Astrocyte of the cerebellum (primary cell): ENCODE results near the gene PLSCR3.

Experiments
- DNase-seq: peaks from one replicate; pipeline ENCODE4 v3.0.0-alpha.2; 2011; ENCODE audit warnings: low read depth
- H3K4me3 ChIP-seq: 2 replicates; pipeline ENCODE4 v1.5.1; 2011; ENCODE audit warnings: mild to moderate bottlenecking, low read depth, low read length, moderate library complexity
- CTCF ChIP-seq: IDR thresholded peaks from 2 replicates; pipeline ENCODE4 v1.5.1; 2012; ENCODE audit warnings: low read length, low read depth, moderate library complexity, mild to moderate bottlenecking; ENCODE audit errors: missing control alignments
- in situ Hi-C: cut with HindIII; loops from 2 replicates; pipeline ENCODE4 v1.10.0; 2017; ENCODE audit warnings: low sequenced_read_pairs

PLSCR3 gene

GRCh38 chr17:7419819-7420610, 25.7 kb upstream of the PLSCR3 start, which contains the start of gene SPEM1:
SPEM1 (plus strand) TSS chr17:7420324; CDS start chr17:7420385, 61 bp downstream.
- H3K4me3 ChIP-seq, result no peak within 1 kb of the TSS
- no peak for TF ChIP-seq CTCF
- DNase-seq, result no peak
- in situ Hi-C loops, result no loop called here

DNA sequence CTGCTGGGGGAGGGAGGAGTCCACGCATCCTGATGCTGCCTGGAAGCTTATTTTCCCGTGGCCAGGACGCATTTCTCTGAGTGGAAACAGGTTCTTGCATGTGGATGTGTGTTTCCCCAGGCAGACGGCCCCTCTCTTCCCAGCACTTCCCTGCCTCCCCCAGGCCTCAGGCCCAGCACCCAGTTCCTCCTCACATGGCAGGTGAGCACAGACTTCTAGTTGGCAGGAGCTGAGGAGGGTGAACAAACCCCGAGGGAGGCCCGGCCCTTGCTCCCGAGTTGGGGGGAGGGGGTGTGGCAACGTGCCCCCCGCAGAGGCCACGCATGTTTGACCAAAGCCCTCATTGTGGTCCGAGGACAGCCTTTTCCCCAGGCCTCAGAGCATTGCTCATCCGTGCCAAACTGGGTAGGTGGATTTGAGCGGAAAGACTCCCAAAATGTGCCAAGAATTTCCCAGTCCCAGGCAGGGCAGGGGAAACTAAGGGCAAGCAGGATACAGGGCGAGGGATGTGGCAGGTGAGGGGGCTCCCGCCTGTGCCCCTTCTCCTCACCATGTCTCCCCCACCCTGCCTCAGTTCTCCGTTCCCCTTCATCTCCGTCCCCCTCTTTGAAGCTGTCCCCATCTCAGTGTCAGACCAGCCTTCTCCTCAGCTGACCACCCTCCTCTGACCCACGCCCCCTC, 24.3 kb upstream of the PLSCR3 start:
- no peak for TF ChIP-seq CTCF
- no peak overlapping the region for H3K4me3 ChIP-seq
- in situ Hi-C loops, result no loop called here
- no peak for DNase-seq

DNA sequence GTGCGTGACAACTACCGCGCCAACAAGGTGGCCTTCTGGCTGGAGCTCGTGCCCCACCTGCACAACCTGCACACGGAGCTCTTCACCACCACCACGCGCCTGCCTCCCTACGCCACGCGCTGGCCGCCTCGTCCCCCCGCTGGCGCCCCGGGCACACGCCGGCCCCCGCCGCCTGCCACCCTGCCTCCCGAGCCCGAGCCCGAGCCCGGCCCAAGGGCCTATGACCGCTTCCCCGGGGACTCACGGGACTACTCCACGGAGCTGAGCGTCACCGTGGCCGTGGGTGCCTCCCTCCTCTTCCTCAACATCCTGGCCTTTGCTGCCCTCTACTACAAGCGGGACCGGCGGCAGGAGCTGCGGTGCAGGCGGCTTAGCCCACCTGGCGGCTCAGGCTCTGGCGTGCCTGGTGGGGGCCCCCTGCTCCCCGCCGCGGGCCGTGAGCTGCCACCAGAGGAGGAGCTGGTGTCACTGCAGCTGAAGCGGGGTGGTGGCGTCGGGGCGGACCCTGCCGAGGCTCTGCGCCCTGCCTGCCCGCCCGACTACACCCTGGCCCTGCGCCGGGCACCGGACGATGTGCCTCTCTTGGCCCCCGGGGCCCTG, 22.8 kb upstream of the PLSCR3 start:
- H3K4me3 ChIP-seq, result no peak overlapping the region
- no peak for DNase-seq
- in situ Hi-C loops, result no loop called here
- no peak for TF ChIP-seq CTCF

DNA sequence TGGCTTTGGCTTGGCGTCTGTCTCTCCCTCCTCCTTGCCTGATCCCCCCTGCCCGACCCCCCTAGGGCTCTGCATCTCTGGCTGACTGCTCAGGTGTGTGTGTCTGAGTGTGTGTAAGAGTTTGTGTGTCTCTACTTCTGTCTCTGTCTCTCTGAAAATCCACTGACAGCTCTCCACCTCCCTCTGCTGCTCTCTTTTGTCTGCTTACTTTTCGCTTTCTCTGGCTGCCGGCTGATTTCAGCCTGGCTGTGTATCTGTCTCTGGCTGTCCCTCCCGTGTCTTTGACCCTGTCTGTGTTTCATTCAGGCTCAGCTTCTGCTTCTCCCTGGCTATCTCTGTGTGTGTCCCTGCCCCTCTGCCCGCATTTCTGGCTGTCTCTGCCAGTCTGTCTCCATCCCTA, 22.0 kb upstream of the PLSCR3 start:
- in situ Hi-C loops, result no loop called here
- H3K4me3 ChIP-seq, result no peak overlapping the region
- no peak for TF ChIP-seq CTCF
- DNase-seq, result no peak

DNA sequence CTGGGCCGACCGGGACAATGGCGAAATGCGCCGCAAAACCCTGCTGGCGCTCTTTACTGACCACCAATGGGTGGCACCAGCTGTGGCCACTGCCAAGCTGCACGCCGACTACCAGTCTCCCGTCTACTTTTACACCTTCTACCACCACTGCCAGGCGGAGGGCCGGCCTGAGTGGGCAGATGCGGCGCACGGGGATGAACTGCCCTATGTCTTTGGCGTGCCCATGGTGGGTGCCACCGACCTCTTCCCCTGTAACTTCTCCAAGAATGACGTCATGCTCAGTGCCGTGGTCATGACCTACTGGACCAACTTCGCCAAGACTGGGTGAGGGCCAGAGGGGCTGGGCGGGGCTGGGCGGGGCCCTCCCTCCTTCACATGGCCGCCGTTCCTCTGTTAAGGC, 21.5 kb upstream of the PLSCR3 start:
- no peak for DNase-seq
- TF ChIP-seq CTCF, result no peak
- H3K4me3 ChIP-seq, result no peak overlapping the region
- in situ Hi-C loops, result no loop called here

GRCh38 chr17:7414837-7415236, 20.5 kb upstream of the PLSCR3 start:
- TF ChIP-seq CTCF, result no peak
- in situ Hi-C loops, result no loop called here
- no peak overlapping the region for H3K4me3 ChIP-seq
- DNase-seq, result no peak
